Liver (tissue), 3 donors: ENCODE results near the gene FLRT2.

Source experiments
- EGR1 ChIP-seq, 2 donors: IDR thresholded peaks; 2 replicates each; pipeline ENCODE4 v1.6.1; 2016 to 2018; ENCODE audit warnings: antibody characterized with exemption in 2 of 2, low read depth in 2 of 2
- FOXA2 ChIP-seq: IDR thresholded peaks from 2 replicates; pipeline ENCODE4 v1.6.1; 2016; ENCODE audit warnings: antibody characterized with exemption
- NR2F2 ChIP-seq: IDR thresholded peaks from 2 replicates; pipeline ENCODE4 v1.6.1; 2016; ENCODE audit warnings: antibody characterized with exemption
- RAD21 ChIP-seq, 2 donors: IDR thresholded peaks; 2 replicates each; pipeline ENCODE4 v1.6.1; 2016; ENCODE audit warnings: antibody characterized with exemption in 2 of 2, mild to moderate bottlenecking in 2 of 2
- RXRA ChIP-seq, 2 donors: IDR thresholded peaks; 2 replicates each; pipeline ENCODE4 v1.6.1; 2017 to 2018; ENCODE audit warnings: antibody characterized with exemption in 2 of 2, mild to moderate bottlenecking in 1 of 2
- SP1 ChIP-seq: IDR thresholded peaks from 2 replicates; pipeline ENCODE4 v1.6.1; 2018; ENCODE audit warnings: antibody characterized with exemption, mild to moderate bottlenecking
- TAF1 ChIP-seq: conservative IDR thresholded peaks from 2 replicates; pipeline ENCODE4 v1.6.1; 2016; ENCODE audit warnings: antibody characterized with exemption, mild to moderate bottlenecking
- YY1 ChIP-seq: IDR thresholded peaks from 2 replicates; pipeline ENCODE4 v1.6.1; 2016; ENCODE audit warnings: antibody characterized with exemption, mild to moderate bottlenecking
- TF ChIP-seq, protein P1 (sequence below): IDR thresholded peaks from 2 replicates; pipeline ENCODE4 v1.6.1; 2016; ENCODE audit warnings: antibody characterized with exemption, mild to moderate bottlenecking
- TF ChIP-seq, protein P2 (sequence below): IDR thresholded peaks from 2 replicates; pipeline ENCODE4 v1.6.1; 2016; ENCODE audit warnings: antibody characterized with exemption
- TF ChIP-seq, protein P3 (sequence below): fragments of 150-350 bp; IDR thresholded peaks from 2 replicates; pipeline ENCODE4 v1.5.1; 2017; ENCODE audit warnings: improper control_type of control experiment, low read depth, low read length; ENCODE audit not compliant: missing input control
- donor health status: healthy.
- donor health status: healthy.

DNA sequence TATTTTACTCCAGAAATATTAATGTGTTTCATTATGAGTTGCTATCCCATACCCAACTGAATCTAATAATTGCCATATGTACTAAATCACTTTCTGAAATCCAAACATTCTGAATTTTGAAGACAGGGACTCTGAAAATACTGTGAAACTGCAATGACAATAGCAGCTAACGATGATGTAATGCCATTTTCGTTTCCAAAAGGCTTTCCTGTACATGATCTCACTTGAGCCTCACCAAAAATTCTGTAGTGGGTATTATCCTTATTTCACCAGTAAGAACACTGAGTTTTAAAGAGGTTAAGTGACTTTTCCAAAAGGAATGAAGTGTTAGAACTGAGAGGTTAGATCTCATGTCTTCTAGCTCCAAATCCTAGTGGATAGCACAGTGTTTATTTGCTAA is 133.3 kb downstream of the FLRT2 start:
- no peak for TF ChIP-seq RAD21 (IDR thresholded peaks at IDR 0.05)
- TF ChIP-seq, protein P1, sequence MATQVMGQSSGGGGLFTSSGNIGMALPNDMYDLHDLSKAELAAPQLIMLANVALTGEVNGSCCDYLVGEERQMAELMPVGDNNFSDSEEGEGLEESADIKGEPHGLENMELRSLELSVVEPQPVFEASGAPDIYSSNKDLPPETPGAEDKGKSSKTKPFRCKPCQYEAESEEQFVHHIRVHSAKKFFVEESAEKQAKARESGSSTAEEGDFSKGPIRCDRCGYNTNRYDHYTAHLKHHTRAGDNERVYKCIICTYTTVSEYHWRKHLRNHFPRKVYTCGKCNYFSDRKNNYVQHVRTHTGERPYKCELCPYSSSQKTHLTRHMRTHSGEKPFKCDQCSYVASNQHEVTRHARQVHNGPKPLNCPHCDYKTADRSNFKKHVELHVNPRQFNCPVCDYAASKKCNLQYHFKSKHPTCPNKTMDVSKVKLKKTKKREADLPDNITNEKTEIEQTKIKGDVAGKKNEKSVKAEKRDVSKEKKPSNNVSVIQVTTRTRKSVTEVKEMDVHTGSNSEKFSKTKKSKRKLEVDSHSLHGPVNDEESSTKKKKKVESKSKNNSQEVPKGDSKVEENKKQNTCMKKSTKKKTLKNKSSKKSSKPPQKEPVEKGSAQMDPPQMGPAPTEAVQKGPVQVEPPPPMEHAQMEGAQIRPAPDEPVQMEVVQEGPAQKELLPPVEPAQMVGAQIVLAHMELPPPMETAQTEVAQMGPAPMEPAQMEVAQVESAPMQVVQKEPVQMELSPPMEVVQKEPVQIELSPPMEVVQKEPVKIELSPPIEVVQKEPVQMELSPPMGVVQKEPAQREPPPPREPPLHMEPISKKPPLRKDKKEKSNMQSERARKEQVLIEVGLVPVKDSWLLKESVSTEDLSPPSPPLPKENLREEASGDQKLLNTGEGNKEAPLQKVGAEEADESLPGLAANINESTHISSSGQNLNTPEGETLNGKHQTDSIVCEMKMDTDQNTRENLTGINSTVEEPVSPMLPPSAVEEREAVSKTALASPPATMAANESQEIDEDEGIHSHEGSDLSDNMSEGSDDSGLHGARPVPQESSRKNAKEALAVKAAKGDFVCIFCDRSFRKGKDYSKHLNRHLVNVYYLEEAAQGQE: no peak
- TF ChIP-seq, protein P2, sequence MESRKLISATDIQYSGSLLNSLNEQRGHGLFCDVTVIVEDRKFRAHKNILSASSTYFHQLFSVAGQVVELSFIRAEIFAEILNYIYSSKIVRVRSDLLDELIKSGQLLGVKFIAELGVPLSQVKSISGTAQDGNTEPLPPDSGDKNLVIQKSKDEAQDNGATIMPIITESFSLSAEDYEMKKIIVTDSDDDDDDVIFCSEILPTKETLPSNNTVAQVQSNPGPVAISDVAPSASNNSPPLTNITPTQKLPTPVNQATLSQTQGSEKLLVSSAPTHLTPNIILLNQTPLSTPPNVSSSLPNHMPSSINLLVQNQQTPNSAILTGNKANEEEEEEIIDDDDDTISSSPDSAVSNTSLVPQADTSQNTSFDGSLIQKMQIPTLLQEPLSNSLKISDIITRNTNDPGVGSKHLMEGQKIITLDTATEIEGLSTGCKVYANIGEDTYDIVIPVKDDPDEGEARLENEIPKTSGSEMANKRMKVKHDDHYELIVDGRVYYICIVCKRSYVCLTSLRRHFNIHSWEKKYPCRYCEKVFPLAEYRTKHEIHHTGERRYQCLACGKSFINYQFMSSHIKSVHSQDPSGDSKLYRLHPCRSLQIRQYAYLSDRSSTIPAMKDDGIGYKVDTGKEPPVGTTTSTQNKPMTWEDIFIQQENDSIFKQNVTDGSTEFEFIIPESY: no peak
- TF ChIP-seq RXRA (IDR thresholded peaks at IDR 0.05): no peak
- no peak for TF ChIP-seq TAF1
- TF ChIP-seq, protein P3, sequence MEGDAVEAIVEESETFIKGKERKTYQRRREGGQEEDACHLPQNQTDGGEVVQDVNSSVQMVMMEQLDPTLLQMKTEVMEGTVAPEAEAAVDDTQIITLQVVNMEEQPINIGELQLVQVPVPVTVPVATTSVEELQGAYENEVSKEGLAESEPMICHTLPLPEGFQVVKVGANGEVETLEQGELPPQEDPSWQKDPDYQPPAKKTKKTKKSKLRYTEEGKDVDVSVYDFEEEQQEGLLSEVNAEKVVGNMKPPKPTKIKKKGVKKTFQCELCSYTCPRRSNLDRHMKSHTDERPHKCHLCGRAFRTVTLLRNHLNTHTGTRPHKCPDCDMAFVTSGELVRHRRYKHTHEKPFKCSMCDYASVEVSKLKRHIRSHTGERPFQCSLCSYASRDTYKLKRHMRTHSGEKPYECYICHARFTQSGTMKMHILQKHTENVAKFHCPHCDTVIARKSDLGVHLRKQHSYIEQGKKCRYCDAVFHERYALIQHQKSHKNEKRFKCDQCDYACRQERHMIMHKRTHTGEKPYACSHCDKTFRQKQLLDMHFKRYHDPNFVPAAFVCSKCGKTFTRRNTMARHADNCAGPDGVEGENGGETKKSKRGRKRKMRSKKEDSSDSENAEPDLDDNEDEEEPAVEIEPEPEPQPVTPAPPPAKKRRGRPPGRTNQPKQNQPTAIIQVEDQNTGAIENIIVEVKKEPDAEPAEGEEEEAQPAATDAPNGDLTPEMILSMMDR: no peak
- no peak for TF ChIP-seq YY1
- no peak for TF ChIP-seq FOXA2
- no peak for TF ChIP-seq EGR1 (IDR thresholded peaks at IDR 0.05; ENCODE audit: low read depth in 2 of 2)
- TF ChIP-seq NR2F2: no peak
- TF ChIP-seq SP1: no peak
